ENCODE results near the gene LRCH3. TPM values are rescaled to one million over a fixed set of nuclear protein-coding genes. Genes with fewer than 3 reads are reported as not detected.

LRCH3 gene
- total RNA-seq = 61.0 and 90.9 TPM in 2 replicates

GRCh38 chr3:197791113-197791891 lies at the start of gene LRCH3:
Gene LRCH3 (plus strand): TSS chr3:197791254. CDS start chr3:197791279, 25 bp downstream.

DNA sequence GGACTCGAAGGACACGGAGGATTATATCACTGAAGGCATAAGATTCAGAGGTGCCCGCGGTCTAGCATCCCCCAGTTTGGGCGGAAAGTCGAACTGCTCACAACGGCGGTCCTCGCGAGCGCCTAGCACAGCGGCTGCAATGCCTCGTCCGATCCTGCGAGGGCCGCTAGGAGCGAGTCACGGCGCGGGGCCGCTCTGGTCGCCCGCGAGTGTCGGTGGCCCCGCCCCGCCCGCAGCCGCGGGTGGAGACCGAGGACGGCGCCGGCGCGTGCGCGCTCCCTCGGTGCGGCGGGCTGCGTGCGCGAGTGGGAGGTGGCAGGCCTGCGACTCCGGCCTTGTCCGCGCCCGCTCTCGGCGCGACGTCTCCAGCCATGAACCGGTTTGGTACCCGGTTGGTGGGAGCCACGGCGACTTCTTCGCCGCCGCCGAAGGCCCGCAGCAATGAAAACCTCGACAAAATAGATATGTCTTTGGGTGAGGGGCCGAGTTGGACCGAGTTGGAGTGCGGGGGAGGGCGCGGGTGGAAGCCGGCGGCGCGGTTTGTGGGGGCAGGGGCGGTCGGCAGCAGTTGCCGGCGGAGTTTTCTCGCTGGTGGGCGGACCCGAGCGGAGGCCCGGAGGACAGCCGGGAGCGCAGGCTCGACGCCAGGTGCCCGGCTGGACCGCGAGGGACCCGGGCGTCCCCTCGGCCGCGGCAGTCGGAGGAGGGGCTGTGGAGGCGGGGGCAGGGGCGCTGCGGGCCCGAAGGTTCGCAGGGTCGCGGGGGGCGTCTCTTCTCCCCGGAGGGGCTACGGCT lies 41.3 kb upstream of the LRCH3 start, which contains the start of gene FYTTD1:
TSS of gene FYTTD1 (plus strand) at position 283 of the 795 bp plus-strand sequence. CDS start at position 372, 89 bp downstream.

Other genes with a start within 250 kb of the LRCH3 start
- gene BDH1, start 235.3 kb upstream of the LRCH3 start, total RNA-seq = 2.6 and 3.8 TPM in 2 replicates
- gene RUBCN, start 54.4 kb upstream of the LRCH3 start, total RNA-seq = 10.1 and 10.7 TPM in 2 replicates
- gene FYTTD1, start 41.4 kb upstream of the LRCH3 start, total RNA-seq = 27.0 and 53.4 TPM in 2 replicates
- 515 and 741 TPM in 2 replicates for gene RPL35A, start 158.9 kb downstream of the LRCH3 start, total RNA-seq
- gene LMLN, start 169.0 kb downstream of the LRCH3 start, total RNA-seq = 2.1 and 7.2 TPM in 2 replicates

Data from bladder microvascular endothelial cell (primary cell).